Esophagus mucosa (tissue), 1 donor: ENCODE results near the gene SYNC. TPM values are rescaled to one million over a fixed set of nuclear protein-coding genes. Genes with fewer than 3 reads are reported as not detected.
"Not testable (repeated sequence)": the region's sequence is repeated elsewhere in the genome, so short reads cannot be mapped to it uniquely, and the experiment has no call there.

Experiments
- ATAC-seq: fragments of 200-7000 bp; cut with Tn5 transposase; one replicate; pipeline ENCODE4 v1.9.1; 2020
- total RNA-seq: library from RNA; stranded (reverse); gene quantifications from one replicate; pipeline ENCODE4 v1.2.4, GENCODE V29; 2023
- donor health status: DM: yes; HTN: yes; CAD: no.

The SYNC gene
- total RNA-seq, 1 donor from 2014 or later, result 5.0 TPM

DNA sequence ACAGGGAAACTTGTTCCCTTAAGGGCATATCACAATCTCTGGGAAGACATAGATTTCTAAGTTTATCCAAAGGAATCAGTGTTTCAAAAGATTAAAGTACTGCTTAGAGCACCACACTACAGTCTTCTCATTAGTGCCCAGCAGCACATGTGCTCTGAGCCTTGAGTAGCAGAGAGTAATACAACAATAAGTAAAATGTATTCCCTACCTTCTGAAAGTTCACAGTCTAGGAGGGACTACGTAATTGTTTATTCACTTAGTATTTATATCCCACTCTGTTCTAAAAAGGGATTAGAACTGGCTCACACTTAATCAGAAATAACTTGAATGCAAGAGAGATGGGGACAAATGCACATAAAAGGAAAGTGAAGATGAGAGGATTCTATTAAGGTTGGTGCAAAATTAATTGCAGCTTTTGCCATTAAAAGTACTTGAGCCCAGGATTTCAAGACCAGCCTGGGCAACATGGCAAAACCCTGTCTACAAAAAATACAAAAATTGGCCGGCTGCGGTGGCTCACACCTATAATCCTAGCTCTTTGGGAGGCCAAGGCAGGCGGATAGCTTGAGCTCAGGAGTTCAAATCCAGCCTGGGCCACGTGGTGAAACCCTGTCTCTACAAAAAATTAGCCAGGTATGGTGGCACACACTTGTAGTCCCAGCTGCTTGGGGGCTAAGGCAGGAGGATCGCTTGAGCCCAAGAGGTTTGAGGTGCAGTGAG is 9.0 kb downstream of the SYNC start:
- no peak for ATAC-seq

DNA sequence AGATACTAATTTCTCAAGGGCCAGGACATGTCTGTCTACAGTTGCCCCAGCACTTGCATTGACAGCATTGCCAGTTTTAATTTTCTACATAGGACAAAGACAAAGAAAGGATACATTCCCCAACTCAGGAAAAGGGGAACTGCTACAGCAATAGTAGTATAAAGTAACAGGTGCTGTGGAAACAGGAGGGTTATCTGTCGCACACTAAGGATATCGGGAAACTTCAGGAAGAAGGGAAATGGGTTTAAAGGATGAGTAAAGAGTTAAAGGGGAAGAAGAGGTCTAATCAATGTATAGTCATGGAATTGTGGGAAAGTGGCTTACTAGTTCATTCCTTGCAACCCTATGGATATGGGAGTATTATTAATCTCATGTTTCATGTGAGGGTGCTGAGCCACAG is 16.2 kb downstream of the SYNC start:
- no peak for ATAC-seq

DNA sequence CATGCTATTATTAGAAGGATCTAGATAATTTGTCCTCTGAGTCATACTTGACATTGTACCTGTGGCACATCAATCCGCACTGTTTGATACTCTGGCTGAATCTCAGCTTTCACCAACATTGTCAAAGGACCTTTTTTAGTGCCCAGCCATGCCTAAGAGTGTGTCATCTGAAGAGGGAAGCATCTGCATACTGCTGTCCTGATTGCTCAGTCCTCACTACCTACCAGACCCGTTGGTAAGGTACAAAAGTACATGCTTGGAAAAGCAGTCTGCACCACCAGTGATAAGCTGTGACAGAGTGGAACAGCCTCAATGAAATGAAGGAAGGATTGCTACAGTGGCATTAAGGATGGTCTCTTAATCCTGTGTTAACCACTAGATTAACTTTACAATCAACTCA is 17.1 kb downstream of the SYNC start:
- ATAC-seq, result peak; percentile 36

DNA sequence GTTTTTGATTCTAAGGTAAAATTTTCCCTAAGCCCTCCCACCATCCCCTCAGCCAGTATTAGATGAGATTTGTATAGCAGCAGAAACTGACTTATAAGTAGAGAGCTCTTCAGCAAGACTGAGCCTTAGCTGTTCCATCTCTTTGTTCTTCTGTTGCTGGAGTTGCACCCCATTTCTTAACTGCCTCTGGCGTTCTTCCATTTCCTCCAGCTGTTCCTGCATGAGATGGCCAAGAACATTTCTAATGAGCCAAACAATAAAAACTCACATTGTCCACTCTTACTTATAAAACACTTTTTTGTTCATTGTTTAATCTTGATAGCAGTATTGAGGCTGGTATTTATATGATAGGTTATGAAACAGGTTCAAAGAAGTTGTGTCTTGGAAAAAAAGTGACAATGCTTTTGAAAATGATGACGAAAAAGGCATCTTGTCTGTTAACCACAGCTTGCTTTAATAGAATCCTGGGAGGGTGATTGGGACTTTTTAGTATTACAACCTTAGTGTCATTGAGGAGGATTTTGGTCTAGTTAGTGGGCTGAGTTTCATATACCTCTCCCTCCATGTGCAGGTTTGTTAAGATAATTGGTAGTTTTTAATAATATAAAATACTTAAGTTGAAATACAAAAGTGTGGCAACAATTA is 18.3 kb downstream of the SYNC start:
- ATAC-seq, result no peak

DNA sequence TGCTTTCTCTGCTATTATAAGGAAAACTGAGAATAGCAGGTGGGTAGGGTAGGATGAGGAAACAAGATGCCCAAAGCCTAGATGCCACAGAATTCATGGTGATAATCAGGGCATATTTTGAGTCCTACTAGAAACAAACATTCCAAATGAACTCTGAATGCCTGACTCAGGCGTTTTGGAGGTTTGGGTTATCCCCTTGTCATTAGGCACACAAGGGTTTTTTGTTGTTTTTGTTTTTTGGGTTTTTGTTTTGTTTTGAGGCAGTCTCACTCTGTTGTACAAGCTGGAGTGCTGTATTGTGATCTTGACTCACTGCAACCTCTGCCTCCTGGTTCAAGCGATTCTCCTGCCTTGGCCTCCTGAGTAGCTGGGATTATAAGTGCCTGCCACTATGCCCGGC is 19.2 kb downstream of the SYNC start:
- no peak for ATAC-seq

DNA sequence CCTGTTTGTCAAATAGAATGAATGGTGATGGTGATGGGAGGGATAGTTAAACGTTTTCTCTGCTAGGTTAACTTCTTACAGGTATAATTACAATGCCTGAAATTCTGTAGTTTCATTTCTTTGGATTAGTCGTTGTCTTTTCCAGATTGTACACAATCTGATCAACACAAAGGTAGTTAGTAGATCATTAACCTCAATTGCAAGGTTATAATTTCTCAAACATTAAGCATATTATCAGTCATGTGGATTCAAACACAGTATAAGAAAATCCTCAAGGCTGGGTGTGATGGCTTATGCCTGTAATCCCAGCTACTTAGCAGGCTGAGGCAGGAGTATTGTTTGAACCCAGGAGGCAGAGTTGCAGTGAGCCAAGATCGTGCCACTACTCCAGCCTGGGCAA is 20.6 kb downstream of the SYNC start:
- no peak for ATAC-seq

DNA sequence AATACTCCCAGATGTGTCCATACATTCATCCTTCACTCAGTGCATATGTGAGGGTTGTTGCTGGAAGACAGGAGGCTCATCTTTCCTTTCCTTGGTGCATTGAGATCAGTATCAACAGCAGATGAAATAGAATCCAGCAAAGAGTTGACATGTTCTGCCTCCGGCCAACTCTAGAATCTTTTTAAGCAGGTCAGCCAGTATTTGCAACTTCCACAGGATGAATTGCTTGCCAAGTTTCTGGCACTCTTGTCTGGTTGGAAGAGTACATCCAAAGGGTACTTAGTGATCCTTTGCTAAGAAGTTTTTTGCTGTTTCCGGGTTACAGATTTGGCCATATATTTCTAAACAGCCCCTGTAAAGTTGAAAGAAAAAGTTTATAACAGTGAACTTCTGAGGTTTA is 21.1 kb downstream of the SYNC start:
- ATAC-seq, result no peak

DNA sequence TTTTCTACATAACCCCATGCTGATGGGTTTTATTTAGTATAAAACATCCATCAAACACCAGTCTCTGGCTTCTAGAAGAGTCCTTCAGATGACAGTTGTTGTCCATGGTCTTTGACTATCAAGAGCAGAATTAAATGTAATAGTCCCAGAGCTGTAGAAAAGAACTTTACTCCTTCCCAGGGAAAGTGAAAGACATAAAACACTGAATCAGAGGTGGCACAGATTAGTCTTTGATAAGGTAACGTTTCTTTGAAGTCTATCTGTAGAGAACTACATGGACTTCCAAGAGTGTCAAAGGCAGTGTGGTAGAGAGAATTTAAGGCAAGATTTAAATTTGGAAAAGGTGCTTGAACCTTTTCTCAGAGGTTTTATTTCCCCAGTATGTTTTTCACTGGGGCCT is 21.9 kb downstream of the SYNC start:
- ATAC-seq, result no peak

DNA sequence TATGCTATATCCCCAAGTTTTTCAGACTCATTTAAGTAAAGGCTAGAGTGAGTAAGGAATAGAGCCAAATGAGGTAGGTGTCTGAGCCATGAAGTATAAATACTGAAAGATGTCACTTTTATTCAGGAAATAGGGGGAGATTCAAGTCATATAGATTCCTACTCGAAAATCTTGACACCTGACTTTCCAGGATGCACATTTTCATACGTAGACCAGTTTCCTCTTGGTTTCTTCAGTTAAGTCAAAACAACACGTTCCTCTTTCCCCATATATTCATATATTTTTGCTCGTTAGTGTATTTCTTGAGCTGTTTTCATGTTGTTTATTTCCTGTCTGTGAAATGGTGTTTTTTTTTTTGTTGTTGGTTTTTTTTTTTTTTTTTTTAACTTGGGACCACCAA is 22.6 kb downstream of the SYNC start:
- ATAC-seq, result not testable (repeated sequence)

DNA sequence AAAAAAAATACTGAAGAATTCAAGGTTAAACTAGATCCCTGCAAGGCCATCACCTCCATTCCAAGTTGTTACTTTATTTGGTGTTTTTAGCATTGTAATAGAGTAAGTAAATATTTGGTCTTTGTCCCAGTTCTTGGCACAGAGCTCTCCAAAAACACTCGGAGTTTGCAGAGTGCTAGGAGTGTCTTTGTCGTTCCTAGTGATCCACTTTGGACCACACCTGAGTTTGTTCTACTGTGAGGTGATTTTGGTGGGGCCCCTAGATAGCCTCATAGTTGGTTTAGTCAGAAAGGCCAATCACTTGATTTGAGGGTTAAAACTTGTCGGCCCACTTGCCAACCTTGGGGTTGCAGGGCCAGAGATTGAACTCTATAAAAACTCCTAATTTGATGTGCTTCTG is 25.6 kb downstream of the SYNC start:
- no peak for ATAC-seq

DNA sequence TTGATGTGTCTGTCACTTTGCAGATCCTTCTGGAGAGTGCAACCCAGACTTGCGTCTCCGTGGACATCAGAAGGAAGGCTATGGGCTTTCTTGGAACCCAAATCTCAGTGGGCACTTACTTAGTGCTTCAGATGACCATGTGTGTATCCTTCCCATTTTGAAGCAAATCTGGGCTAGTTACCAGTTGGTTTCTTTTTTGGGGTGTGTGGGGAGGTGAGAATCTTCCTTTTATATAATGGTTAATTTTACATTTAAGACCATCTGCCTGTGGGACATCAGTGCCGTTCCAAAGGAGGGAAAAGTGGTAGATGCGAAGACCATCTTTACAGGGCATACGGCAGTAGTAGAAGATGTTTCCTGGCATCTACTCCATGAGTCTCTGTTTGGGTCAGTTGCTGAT is 33.9 kb downstream of the SYNC start:
- ATAC-seq, result not testable (repeated sequence)

DNA sequence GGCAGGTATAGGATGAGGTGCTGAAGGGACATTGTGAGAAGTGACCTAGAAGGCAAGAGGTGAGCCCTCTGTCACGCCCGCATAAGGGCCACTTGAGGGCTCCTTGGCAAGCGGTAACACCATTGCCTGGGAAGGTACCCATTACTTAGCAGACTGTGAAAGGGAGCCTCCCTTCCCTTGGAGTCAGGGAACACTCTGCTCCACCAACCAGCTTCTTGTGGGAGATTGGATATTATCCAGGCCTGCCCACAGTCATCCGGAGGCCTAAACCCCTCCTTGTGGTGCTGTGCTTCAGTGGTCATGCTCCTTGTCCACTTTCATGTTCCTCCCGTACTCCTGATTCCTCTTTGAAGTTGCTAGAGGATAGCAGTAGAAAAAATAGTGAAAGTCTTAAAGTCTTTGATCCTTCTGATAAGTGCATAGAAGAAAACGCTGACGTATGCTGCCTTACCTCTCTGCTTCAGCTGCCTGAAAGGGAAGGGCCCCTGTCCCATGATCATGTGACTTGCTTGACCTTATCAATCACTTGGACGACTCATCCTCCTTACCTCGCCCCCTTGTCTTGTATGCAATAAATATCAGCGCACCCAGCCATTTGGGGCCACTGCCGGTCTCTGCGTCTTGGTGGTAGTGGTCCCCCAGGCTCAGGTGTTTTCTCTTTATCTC is 35.5 kb downstream of the SYNC start:
- ATAC-seq, result no peak

DNA sequence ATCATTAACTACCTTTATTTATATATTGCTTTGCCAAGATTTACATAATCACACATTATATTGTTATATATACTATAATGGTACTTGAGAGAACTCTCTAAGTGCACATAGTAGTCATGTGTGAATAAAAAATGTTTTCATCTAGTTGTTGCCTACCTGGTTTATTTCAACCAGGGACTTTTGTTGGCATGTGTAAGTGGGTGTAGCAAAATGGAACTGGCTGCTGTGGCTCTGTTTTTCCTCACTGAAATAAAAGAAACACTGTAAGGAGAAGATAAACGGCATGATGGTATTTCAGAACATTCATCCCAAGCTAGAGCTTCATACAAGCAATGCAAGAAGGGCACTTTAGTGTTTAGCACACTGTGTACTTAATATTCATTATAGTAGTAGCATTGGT is 36.7 kb downstream of the SYNC start:
- no peak for ATAC-seq

DNA sequence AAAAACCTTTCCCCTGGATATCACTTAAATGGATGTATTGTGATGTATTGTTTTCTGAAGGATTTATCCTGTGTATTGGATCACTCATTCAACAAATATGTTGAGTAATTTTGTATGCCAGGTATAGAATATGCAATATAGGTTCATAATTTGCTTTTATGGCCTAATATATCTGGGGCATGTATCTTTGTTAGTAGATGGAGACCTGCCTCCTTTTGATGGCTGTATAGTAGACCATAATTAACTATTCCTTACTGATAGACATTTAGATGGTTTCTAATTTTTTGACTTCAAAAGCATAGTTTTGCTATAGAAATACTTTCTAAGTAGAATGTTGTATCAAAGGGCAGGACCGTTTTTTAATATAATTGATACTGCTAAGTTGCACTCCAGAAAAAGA is 43.0 kb downstream of the SYNC start:
- no peak for ATAC-seq

DNA sequence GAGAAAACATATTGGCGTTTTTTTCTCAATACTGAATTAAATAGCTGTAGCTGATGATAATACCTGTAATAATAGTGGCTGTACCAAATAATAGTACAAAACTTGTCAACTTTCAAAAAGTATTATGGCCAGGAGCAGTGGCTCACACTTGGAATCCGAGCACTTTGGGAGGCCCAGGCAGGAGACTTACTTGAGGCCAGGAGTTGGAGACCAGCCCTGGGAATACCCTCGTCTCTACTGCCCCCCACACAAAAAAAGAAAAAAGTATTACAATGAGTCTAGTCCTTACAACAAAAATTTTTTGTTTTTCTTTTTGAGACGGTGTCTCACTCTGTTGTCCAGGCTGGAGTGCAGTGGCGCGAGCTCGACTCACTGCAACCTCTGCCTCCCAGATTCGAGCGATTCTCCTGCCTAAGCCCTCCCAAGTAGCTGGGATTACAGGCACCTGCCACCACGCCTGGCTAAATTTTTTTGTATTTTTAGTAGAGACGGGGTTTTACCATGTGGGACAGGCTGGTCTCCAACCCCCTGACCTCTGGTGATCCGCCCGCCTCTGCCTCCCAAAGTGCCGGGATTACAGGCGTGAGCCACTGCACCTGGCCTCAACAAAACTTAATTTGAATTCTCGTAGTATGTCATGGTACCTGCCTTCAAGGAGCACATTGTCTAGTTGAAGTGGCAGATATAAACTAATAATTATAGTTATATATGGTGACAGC is 50.2 kb downstream of the SYNC start:
- no peak for ATAC-seq

DNA sequence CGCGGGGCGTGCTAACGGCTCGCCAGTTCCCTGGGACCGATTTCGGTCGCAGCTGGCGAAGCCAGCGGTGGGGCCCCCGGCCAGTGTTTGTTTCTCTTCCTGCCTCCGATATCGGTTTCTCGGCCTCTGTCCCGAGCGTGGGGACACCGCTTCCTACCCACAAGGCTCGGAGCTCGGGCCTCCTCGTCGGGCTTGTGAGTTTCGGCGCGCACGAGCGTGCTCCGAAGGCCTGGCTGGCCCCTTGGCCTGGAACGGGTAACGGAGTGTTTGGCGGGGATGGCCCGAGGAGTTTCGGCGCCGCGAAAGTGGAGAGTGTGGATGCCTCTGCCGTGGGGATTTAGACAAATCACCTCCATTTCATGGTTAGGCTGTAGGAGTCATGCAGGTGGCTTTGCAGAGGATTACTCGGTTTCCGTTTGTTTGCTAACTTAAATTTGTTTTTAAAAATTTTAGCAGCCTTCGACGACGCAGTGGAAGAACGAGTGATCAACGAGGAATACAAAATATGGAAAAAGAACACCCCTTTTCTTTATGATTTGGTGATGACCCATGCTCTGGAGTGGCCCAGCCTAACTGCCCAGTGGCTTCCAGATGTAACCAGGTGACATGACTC is 51.0 kb downstream of the SYNC start:
- ATAC-seq, result peak; percentile 10

DNA sequence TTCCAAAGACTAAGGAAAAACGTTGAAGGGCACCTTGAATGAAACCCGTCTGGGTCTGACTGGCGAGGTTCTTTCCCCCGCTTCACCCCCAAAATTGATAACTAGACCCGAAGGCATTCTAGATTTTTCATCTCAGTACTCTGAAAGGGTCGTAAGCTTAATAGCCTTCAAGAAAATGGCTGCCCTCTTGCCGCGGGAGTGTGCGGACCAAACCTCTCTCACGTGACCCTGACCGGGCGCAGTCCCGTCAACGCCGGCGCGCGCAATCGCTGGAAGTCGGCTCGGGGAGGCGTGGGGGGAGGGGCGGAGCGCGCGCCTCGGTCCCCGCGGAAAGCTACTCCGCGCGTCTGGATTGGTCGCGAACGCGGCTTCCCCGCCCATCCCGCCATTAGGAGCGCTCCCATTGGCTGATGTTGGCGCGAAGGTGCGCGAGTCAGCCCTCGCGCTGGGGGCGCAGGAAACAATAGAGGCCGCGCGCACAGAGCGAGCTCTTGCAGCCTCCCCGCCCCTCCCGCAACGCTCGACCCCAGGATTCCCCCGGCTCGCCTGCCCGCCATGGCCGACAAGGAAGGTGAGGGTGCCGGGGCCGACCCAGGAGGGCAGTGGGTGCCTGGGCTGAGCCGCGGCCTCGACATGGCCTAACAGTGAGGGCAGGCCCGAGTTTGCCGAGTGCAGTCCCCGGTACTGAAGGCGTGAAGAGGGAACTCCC is 51.7 kb downstream of the SYNC start, which contains the start of gene RBBP4:
TSS of gene RBBP4 (plus strand) at position 457 of the 709 bp plus-strand sequence. CDS start at position 556, 99 bp downstream.
- ATAC-seq, result peak; percentile 96

DNA sequence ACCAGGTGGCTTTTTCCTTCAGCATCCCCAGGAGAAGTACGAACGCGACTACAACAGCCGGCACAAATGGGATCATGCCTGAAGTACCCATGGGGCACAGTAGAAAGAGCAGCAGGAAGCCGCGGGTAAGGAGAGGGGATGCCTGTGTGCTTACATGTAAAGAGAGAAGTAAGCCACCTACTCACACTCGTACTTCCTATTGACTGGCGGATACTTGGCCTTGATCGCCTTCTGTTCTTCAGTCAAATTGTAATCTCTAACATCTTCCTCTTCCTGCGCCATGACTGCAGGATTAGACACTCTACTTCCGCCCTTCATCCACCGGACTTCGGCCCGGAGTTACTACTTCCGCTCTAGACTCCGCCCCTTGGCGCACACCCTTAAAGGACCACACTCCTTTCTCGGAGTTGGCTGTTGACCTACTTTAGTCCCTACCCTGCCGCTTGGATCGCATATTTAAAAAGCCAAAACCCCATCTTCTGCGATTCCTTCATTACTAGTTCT is 52.3 kb downstream of the SYNC start, which contains the start of gene ZBTB8OS:
TSS of gene ZBTB8OS (minus strand) at position 303 of the 504 bp plus-strand sequence. CDS start at position 282, 21 bp downstream.
- ATAC-seq, result peak; percentile 89

DNA sequence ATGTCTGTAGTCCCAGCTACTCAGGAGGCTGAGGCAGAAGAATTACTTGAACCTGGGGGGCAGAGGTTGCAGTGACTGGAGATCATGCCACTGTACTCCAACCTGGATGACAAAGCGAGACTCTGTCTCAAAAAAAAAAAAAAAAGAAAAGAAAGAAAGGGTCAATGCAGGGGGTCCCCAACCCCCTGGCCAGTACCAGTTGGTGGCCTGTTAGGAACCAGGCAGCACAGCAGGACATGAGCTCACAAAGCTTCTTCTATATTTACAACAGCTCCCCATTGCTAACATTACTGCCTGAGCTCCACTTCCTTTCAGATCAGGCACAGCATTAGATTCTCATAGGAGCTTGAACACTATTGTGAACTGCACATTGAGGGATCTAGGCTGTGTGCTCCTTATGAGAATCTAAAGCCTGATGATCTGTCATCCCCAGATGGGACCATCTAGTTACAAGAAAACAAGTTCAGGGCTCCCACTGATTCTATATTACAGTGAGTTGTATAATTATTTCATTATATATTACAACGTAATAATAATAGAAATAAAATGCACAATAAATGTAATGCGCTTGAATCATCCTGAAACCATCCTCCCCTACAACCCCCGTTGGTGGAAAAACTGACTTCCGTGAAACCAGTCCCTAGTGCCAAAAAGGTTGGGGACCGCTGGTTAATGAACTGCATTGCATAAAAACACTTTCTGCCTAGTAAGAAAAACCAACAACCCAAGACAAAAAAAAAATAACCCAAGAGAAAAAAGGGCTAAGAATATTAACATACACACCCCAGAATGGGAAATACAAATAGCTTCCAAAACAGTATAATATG is 55.0 kb downstream of the SYNC start:
- ATAC-seq, result no peak

DNA sequence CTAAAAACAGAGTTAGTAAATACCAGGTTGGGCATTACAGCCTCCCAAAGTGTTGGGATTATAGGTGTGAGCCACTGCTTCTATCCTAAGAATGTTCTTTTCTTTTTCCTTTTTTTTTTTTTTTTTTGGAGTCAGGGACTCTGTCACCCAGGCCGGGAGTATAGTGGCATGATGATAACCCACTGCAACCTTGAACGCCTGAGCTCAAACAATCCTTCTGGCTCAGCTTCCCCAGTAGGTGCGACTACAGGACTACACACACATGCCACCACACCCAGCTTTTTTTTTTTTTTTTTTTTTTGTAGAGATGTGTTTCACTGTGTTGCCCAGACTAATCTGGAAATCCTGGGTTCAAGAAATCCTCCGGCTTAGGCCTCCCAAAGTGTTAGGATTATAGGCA is 58.1 kb downstream of the SYNC start:
- ATAC-seq, result no peak
